AG04449 (cell line): ENCODE results near the gene MCM9.

Experiments used
- CTCF ChIA-PET: fragments of 350-600 bp; formaldehyde crosslinking; extraction: SDS; loops from one replicate; lab custom pipeline; 2021; ENCODE audit warnings: antibody characterized with exemption; lab: Yijun Ruan, JAX
- POLR2A ChIA-PET: fragments of 400-600, 350-600 bp; formaldehyde crosslinking; extraction: SDS; loops from one replicate; lab custom pipeline; 2020; ENCODE audit warnings: antibody characterized with exemption, inconsistent platforms; lab: Yijun Ruan, JAX
- DNase-seq: peaks from one replicate; pipeline ENCODE4 v3.0.0-alpha.2; 2010; ENCODE audit warnings: low read depth, low spot score
- H3K4me3 ChIP-seq: 2 replicates; pipeline ENCODE4 v1.5.1; 2011; ENCODE audit warnings: low read depth, mild to moderate bottlenecking, control low read depth, low read length
- CTCF ChIP-seq: IDR thresholded peaks from one replicate; pipeline ENCODE4 v1.5.1; 2011; ENCODE audit warnings: mild to moderate bottlenecking, moderate library complexity, low read length, control low read depth, inconsistent platforms; ENCODE audit not compliant: insufficient read depth; ENCODE audit errors: missing control alignments

MCM9 gene

GRCh38 chr6:118853408-118853807 is 81.6 kb downstream of the MCM9 start:
- no peak for DNase-seq
- TF ChIP-seq CTCF, result no peak
- no peak overlapping the region for H3K4me3 ChIP-seq
- CTCF ChIA-PET, result no interaction called here
- POLR2A ChIA-PET, result no interaction called here

- CTCF ChIA-PET, result interaction anchor here (0.7 to 1.2 kb wide), 2 partner anchors 16 to 560 kb away, joined by 3 to 5 read pairs; no protein-coding TSS in a partner anchor
- no peak for TF ChIP-seq CTCF
- no peak for DNase-seq
- POLR2A ChIA-PET, result no interaction called here
- H3K4me3 ChIP-seq, result no peak overlapping the region
Observed at GRCh38 chr6:118844915-118845314, 90.0 kb downstream of the MCM9 start.

DNA sequence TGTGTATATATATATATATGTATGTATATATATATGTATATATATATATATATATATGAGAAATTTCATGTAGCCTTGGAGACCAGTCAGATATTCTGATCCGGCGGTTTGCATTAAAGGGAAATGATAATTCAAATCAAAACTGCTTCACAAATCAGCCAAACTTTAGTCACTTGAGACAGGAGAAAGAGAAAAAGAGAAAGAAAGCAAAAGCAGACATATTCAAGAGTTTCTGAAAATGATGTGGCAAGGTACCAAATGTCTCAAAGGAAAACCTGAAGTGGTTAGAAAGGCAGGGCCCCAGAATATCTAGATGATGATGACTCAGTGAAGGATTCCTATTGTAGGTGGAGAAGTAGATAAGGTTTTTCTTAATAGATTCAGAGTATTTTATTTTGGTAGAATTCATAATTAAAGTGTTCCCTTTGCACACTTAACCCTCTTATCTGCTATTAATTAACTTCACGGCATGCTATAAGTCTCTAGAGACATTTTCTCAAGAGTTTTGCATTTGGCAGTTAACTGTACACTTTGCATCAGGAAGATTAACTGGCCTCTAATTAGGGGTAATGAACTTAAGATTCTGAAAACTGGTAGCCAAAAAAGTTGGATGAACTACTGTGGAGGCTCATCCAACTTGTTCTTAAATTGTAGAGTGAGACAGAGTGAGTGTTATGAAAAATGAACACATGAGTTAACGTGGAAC is 91.1 kb downstream of the MCM9 start:
- DNase-seq, result no peak
- no peak overlapping the region for H3K4me3 ChIP-seq
- ChIA-PET CTCF (no interaction called here), POLR2A (no interaction called here)
- TF ChIP-seq CTCF, result no peak

DNA sequence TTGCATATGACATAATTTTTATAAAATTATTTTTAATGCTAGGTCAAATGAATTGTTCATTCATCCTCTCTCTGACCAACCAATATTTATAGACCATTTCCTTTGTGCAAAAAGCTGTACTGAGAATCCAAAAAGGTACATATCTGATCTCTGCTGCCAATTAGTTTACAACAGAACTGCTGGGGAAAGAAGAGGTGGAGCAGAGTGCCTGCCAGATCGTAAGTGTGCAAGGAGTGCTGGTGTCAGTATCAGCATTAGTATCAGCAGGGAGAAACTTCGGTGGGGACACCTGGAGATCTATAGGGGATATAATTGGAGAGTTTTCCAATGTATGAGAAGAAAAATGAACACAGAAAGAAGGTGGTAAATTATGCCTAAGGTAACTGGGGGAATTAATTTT is 104.3 kb downstream of the MCM9 start:
- TF ChIP-seq CTCF, result no peak
- ChIA-PET POLR2A (no interaction called here), CTCF (no interaction called here)
- DNase-seq, result no peak
- H3K4me3 ChIP-seq, result no peak overlapping the region

GRCh38 chr6:118829817-118830478 is 105.0 kb downstream of the MCM9 start:
- CTCF ChIA-PET, result interaction anchor here (1.4 kb wide), 1 partner anchor 15 kb away, joined by 5 read pairs; no protein-coding TSS in a partner anchor
- DNase-seq, result no peak
- no peak overlapping the region for H3K4me3 ChIP-seq
- TF ChIP-seq CTCF, result no peak
- POLR2A ChIA-PET, result no interaction called here

GRCh38 chr6:118826096-118826495 is 108.9 kb downstream of the MCM9 start:
- ChIA-PET POLR2A (no interaction called here), CTCF (no interaction called here)
- DNase-seq, result no peak
- H3K4me3 ChIP-seq, result no peak overlapping the region
- no peak for TF ChIP-seq CTCF
